Mammary epithelial cell (primary cell): ENCODE measurements around the gene NXNL1.

Experiments
- EZH2 ChIP-seq: IDR thresholded peaks from 2 replicates; pipeline ENCODE4 v1.6.1; 2012; ENCODE audit warnings: low read length, inconsistent platforms, borderline replicate concordance
- TF ChIP-seq, protein P1 (sequence below), 2 donors: IDR thresholded peaks in 1 of 2; conservative IDR thresholded peaks in 1 of 2; 2 replicates each; pipeline ENCODE4 v1.5.1; 2011 to 2012; ENCODE audit warnings: inconsistent platforms in 2 of 2, low read length in 2 of 2, mild to moderate bottlenecking in 2 of 2, control low read depth in 1 of 2, low read depth in 1 of 2; ENCODE audit not compliant: insufficient read depth in 1 of 2; ENCODE audit errors: extremely low read depth in 1 of 2

DNA sequence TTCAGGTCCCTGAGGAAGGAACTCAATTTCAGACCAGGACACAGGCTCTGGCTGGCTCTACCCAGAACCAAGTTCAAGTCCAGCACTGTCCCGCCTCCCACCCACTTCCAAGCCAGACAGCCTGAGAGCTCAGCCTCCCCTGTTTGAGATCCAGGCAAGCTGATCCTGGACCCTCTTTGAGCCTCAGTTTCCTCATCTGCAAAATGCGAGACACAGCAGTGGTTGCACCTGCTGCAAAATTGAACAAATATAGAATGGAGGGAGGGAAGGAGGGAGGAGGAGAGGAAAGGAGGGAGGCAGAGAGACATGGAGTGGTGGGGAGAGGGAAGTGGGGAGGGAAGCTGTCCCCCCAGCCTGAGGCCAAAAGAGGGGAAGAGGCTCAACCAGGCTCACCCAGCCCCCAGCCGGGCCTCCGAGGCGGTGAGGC is 13.0 kb downstream of the NXNL1 start:
- TF ChIP-seq, protein P1, sequence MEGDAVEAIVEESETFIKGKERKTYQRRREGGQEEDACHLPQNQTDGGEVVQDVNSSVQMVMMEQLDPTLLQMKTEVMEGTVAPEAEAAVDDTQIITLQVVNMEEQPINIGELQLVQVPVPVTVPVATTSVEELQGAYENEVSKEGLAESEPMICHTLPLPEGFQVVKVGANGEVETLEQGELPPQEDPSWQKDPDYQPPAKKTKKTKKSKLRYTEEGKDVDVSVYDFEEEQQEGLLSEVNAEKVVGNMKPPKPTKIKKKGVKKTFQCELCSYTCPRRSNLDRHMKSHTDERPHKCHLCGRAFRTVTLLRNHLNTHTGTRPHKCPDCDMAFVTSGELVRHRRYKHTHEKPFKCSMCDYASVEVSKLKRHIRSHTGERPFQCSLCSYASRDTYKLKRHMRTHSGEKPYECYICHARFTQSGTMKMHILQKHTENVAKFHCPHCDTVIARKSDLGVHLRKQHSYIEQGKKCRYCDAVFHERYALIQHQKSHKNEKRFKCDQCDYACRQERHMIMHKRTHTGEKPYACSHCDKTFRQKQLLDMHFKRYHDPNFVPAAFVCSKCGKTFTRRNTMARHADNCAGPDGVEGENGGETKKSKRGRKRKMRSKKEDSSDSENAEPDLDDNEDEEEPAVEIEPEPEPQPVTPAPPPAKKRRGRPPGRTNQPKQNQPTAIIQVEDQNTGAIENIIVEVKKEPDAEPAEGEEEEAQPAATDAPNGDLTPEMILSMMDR (conservative IDR thresholded peaks at IDR 0.05 in 1 of 2, IDR thresholded peaks at IDR 0.05 in 1 of 2; ENCODE audit: extremely low read depth in 1 of 2, insufficient read depth in 1 of 2, low read depth in 1 of 2, low read length in 2 of 2), result no peak
- TF ChIP-seq EZH2, result no peak
